ENCODE data around the gene FUT7. TPM values are rescaled to one million over a fixed set of nuclear protein-coding genes. Genes with fewer than 3 reads are reported as not detected.

The FUT7 gene
- polyA plus RNA-seq, 4 donors, result 0.08 to 0.12 TPM; not detected in 2

- DNase-seq (ENCODE audit: low read depth in 4 of 4, low spot score in 2 of 4), result no peak
These were observed 18.7 kb upstream of the FUT7 start for GRCh38 chr9:137050570-137050969.

DNA sequence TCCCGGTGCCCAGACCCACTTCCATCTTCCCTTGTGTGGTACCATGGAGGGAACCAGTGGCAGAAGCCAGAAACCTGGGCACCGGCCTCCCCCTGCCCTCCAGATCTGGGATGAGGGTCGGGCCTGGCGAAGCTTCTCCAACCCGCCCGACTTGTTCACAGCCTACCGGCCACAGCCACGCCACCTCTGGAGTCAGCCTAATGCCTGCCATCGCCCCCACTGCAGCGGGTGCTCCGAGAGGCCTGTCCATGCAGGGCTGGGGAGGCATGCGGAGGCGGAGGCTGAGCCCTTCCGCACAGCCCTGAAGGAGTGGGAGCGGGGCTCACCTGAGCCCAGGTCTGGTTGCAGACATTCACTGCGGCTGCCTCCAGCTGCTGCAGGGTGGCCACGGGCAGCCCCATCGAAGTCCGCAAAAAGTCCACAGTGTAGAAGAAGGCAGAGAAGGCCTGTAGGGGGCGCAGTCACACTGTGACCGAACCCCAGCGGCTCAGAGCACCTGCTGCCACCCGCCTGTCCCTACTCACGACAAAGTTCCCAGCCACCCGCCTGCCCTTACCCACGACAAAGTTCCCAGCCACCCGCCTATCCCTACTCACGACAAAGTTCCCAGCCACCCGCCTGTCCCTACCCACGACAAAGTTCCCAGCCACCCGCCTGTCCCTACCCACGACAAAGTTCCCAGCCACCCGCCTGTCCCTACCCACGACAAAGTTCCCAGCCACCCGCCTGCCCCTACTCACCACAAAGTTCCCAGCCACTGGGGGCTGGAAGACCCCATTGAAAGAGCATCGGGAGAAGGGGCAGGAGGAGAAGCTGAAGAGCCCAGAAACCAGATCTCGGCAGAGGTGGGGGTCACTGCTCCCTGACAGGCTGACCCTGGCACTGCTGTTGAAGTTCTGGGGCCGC is 17.9 kb upstream of the FUT7 start:
- DNase-seq (ENCODE audit: low read depth in 4 of 4, low spot score in 2 of 4), result no peak

DNA sequence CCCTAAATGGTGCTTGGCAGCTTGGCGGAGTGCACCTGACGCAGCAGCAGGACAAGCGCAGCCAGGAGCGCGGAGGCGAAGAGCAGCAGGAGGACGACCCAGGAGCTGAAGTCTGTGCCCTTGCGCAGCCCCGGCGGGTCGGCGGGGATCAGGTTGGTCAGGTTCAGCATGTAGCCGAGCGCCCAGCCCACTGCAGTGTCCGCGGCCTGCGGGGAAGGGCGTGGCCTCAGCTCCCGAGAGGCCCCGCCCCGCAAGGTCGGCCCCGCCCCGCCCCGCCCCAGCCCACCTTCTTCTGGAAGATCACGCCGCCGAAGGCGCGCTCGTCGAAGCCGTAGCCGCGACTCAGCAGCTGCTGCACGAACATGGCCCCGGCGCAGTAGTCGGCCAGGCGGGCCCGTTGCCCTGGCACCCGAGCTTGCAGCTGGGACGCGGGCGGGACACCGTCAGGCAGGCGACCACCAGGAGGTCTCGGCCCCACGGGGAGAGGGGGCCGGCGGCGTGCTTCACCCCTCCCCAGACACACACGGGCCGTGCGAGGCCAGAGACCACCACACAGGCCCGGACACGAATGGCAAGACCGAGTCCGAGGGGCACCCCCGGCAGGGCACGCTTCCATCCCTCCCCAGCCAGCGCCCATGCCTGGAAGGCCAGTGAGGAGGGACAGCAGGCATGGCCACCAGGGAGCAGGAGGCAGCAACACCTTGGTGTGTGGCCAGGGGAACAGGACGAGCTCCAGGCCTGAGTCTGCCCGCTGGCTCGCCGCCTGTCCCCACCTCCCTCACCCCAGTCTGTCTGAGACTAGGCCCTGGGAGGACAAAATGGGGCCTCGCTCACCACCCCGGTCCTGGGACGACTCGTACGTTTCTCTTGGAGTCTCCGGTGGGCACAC is 17.0 kb upstream of the FUT7 start:
- DNase-seq (ENCODE audit: low read depth in 4 of 4, low spot score in 2 of 4), result no peak

GRCh38 chr9:137046088-137046787 is 14.3 kb upstream of the FUT7 start, which contains the start of gene NPDC1:
NPDC1 (minus strand) TSS chr9:137046177; CDS start chr9:137045989, 188 bp downstream.
- peak in 1 of 4 donors; percentile 73 for DNase-seq (ENCODE audit: low read depth in 4 of 4, low spot score in 2 of 4)

DNA sequence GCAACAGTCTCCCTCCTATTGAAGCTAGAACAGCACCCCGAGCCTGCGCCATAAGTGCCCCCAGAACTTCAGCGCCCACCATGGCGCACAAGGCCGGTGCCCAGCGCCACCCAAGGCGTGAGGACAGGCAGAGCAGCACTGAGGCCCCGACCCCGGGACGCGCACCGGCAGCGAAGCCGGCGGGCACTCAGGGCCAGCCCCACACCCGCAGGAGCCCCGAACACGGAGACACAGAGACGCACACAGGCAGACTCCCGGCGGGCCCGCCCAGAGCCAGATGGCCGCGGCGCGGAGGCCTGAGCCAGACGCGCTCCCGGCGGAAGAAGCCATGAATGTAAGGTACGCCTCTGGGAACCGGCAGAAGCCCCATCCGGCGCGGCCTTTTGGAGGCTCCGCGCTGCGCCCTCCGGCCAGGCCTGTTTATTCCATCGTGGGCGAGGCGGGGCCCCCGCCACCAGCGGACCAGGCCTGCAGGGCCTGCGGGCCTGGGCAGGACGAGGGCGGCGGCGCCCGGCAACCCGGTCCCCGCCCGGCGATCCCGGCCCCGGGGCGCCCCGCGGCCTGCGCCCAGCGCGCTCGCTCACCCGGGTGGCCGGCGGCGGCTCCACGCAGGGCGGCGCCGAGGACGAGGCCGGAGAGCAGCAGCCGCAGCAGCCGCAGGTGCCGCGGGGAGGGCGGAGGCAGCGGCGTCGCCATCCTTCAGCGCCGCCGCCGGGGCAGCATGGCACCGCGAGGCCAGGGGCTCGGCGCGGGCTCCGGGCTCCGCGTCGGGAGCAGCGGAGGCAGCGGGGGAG is 13.6 kb upstream of the FUT7 start:
- DNase-seq (ENCODE audit: low read depth in 4 of 4, low spot score in 2 of 4), result no peak

DNA sequence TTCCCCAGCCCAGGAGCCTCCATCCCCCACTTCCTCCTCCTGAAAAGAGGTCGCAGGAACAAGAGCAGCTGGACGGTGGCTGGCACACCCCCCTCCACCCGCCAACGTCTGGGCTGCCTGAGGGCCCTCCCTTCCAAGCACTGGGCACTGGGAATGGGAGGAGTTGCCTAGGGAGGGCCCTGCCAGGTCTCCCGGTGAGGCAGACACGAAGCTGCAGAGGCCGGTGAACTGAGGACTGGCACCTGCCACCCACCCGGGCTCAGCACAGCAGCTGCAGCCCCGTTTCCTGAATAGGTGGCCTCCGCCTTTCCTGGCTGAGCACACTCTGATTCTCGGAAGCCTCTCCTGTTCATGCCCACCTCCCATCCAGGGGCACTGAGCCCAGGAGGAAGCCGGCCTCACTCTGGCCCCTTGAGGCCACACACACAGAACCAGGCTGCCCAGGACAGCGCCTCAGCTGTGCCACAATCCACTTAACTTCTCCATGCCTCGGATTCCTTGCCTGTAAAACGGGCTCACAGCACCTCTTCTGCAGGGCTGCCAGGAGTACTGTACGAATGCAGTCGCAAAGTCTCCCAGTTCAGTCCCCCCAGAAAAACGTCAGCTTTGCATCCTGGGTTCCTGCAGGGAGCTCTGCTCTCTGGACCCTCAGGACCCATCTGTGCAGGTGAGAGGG is 12.8 kb upstream of the FUT7 start:
- no peak for DNase-seq (ENCODE audit: low read depth in 4 of 4, low spot score in 2 of 4)

DNA sequence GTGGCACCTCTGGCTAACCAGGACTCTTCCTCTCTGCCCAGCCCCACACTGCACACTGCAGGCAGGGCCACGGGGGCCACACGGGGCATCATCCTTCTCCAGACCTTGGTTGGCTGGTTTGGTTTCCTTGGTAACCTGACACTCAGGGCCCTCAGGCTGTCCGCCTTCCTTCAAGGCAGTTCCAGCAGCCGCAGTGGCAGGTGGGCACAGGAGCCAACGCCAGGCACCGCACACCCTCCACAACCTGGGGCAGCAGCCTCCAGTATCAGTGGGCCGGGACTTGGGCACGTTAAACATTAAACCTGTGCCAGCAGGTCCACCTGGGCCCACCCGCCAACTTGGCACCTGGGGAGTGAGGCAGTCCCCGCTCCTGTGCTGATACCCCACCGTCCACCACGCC is 12.1 kb upstream of the FUT7 start:
- DNase-seq (ENCODE audit: low read depth in 4 of 4, low spot score in 2 of 4), result no peak

GRCh38 chr9:137042751-137043727 is 11.2 kb upstream of the FUT7 start:
- no peak for DNase-seq (ENCODE audit: low read depth in 4 of 4, low spot score in 2 of 4)

DNA sequence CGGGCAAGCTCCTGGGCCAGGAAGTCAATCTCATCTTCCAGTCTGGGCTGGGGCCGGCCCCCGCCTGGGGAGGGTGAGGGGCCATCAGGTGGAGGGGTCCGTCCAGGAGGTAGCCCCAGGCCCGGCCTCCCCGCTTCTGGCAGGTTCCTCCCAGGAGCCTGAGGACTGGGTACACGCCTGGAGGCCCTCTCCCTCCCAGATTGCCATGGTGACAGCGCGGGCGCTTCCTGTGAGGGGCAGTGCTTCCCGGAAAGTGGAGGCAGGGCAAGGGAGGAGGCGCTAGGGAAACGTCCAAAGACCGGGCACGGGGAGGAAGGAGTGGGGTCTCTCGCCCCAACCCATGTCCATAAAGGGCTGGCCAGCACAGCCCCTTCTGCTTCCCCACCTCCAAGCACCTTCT is 9.2 kb upstream of the FUT7 start:
- no peak for DNase-seq (ENCODE audit: low read depth in 4 of 4, low spot score in 2 of 4)

DNA sequence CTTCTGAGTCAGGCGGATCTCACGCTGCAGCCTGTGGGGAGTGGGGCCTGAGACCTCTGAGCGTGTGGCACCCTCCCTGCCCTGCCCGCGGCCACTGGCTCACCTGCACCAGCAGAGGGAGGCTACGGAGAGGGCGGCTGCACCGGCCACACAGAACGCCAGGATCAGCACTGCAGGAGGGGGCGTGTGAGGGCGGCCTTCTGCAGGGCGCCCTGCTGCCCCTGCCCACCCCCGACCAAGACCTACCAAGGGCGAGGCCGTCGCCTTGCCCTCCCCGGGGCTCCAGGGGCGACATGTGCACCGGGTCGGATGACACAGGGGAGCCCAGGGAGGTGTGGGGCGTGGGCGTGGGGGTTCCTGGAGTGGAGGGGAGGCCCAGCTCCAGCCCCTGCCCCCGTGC is 8.7 kb upstream of the FUT7 start:
- DNase-seq (ENCODE audit: low read depth in 4 of 4, low spot score in 2 of 4), result no peak

- no peak for DNase-seq (ENCODE audit: low read depth in 4 of 4, low spot score in 2 of 4)
These were observed 7.9 kb upstream of the FUT7 start for GRCh38 chr9:137039611-137040366.

- no peak for DNase-seq (ENCODE audit: low read depth in 4 of 4, low spot score in 2 of 4)
These were observed 7.0 kb upstream of the FUT7 start for GRCh38 chr9:137038916-137039315.

DNA sequence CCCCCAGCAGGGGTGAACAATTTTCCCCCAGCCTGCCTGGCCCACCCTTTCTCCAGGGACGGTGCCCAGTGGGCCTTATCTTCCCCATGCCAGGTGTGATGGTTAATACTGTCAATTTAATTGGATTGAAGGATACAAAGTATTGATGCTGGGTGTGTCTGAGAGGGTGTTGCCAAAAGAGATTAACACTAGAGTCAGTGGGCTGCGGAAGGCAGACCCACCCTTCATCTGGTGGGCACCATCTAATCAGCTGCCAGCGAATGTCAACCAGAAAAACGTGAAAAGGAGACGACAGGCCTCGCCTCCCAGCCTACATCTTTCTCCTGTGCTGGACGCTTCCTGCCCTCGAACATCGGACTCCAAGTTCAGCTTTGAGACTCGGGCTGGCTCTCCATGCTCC is 5.6 kb upstream of the FUT7 start:
- no peak for DNase-seq (ENCODE audit: low read depth in 4 of 4, low spot score in 2 of 4)

DNA sequence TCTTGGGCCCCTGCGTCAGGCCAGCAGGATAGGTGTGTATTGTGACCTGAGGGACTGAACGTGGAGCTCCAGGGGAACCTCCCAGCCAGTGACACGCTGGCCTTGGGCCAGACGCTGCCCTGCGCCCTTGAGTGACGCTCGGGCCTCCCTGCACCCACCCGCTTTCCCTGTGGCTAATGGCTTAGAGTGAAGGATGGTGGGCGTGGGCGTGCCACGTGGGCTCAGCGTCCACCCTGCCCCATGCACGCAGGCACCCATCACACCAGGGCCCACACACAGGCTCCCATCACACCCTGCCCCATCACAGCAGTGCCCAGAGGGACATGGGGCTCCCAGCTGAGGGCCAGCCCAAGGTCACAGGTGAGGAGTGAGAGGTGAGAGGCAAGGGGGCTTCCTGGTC is 5.1 kb upstream of the FUT7 start:
- DNase-seq (ENCODE audit: low read depth in 4 of 4, low spot score in 2 of 4), result no peak

DNA sequence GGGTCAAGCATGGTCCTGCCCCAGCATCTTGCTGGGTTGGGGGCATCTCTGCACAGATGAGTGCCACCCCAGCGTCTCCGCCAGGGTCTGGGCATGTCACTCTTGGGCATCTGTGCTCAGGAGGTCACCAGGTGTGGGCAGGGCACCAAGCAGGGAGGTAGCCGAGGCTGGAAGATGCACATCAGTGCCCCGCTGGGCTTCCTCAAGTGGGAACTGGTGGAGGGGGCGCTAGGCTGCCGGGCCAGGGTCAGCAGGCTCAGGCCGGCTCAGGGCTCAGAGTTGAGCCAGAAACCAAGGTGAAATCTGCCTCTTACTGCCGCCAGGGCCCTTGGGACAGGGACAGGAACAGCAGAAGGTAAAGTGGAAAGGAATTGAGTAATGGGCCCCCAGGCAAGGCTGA is 4.0 kb upstream of the FUT7 start:
- no peak for DNase-seq (ENCODE audit: low read depth in 4 of 4, low spot score in 2 of 4)

GRCh38 chr9:137035507-137035834 is 3.6 kb upstream of the FUT7 start:
- DNase-seq (ENCODE audit: low read depth in 4 of 4, low spot score in 2 of 4), result no peak

GRCh38 chr9:137034709-137035506 is 3.0 kb upstream of the FUT7 start:
- peak in 2 of 4 donors; percentile 66 to 76 for DNase-seq (ENCODE audit: low read depth in 4 of 4, low spot score in 2 of 4)
